HFF-Myc (cell line): ENCODE data around the gene ARHGEF4.
"Not testable (repeated sequence)": the region's sequence is repeated elsewhere in the genome, so short reads cannot be mapped to it uniquely, and the experiment has no call there.

Experiments used
- DNase-seq: peaks from one replicate; pipeline ENCODE4 v3.0.0-alpha.2; 2011; ENCODE audit warnings: low read depth; ENCODE audit errors: extremely low read depth
- H3K4me3 ChIP-seq: replicated peaks from 2 replicates; pipeline ENCODE4 v1.5.1; 2011; ENCODE audit warnings: low read depth, mild to moderate bottlenecking, control low read depth, low read length
- CTCF ChIP-seq: IDR thresholded peaks from 2 replicates; pipeline ENCODE4 v1.5.1; 2012; ENCODE audit warnings: mild to moderate bottlenecking, low read depth, low read length, control low read depth; ENCODE audit errors: missing control alignments

Gene ARHGEF4

DNA sequence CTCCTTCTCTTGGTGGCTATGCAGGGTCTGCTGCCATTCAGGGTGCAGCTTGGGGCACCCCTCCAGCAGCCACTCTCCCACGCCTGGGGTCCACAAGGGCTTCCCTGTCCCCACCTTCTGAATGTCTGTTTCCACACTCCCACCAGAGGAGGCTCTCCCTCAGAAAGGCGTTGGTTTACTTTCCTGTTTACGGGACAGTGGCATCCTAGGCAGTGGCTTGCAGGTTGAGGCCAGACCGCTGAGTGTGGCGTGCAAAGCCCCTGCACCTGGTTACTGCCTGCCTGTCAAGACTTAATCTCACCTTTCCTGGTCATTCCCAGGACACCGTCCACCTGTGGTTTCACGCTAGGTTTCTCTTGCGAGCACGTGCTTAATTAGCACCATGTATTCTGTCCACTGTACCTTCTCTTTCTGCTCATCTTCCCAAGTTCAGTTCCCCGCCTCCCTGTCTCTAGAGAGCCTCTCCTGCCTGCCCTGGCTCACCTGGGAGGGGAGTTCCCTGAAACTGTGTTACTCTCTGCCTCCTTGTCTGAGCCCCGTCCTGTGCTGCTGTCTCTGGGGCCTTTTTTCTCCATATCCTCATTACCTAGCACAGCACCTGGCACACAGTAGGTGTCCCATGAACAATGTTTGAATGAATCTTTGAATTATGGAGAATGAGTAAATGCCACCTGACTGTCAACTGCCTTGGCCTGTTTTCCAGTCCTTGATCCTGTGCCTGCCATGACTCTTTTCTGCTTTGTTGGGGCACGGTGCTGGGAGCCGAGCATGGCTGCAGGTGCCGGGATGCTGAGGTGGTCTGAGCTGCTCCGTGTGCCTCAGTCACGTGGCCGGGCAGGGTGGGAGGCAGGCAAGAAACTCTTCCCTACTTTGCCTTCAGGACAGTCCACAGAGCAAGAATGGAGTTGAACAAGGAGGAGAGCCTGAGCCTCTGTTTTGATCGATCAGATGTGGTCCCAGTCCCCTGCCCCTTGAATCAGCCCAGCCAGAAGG lies 56.4 kb downstream of the ARHGEF4 start:
- no peak for TF ChIP-seq CTCF
- no peak overlapping the region for H3K4me3 ChIP-seq
- no peak for DNase-seq

DNA sequence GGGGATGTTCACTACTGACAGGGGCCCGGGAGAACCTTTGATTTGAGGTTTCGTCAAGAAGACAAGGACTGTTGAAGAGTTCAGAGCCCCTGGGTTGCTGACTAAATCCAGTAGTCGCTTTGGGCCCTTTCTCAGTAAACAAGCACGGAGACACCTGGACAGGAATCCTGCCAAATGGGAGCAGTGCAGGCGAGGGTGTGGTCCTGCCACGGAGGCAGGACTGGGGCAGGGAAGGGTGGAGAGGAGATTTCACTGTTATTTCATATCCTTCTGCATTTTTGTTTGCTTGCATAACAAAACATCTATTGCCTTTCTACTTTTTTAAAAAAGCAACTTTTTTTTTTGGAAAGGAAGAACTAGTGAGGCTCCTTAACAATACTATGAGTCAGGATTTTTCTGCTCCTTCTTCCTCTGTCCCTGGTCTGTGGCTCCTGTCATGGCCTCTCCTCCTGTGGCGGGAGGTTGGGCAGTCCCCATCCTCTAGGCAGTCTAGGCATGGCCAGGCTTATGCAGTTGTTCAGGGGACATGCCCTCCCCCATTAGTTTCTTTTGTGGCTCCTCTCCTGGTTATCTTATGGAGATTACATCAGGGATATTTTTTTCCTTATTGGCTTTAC lies 57.7 kb downstream of the ARHGEF4 start:
- H3K4me3 ChIP-seq: no peak overlapping the region
- TF ChIP-seq CTCF: no peak
- no peak for DNase-seq

DNA sequence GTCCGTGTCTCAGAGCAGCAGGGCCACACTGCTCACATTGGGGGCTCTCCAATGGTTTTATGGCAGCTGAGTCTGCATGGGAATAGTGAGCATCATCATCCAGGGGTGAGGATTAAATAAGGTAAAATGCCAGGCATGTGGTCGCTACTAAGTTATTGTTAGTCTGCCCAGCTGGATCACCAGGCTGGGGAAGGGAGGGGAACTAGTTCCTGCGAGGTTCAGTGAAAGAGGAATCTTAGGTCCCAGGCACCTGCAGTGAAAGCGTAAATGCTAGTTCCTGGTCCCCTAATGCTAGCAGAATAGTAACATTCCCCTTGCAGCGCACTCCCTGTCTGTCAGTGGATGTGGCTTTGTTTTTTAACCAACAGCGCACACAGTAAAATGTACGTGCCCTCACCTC lies 60.1 kb downstream of the ARHGEF4 start:
- TF ChIP-seq CTCF: no peak
- no peak for DNase-seq
- H3K4me3 ChIP-seq: no peak overlapping the region

DNA sequence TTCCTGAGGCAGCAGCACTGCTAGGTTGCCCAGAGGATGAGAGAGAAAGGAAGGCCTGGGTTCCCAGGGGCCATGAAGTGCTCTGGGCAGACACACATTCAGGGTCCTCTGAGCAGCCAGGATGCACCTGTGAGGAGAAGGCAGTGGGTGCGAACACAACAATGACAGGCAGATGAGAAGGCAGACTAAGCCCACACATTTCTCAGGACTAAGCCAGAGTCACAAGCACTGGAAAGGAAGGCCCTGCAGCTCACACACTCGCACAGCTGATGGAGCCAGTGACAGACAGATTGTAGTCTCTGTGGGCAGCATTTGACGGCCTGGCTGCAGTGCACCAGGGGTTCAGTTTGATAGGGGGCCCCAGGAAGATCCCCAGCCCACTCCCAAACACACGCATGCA lies 61.8 kb downstream of the ARHGEF4 start:
- DNase-seq: no peak
- H3K4me3 ChIP-seq: no peak overlapping the region
- no peak for TF ChIP-seq CTCF

- no peak overlapping the region for H3K4me3 ChIP-seq
- DNase-seq: no peak
- TF ChIP-seq CTCF: no peak
Observed at GRCh38 chr2:130899306-130899705, 62.6 kb downstream of the ARHGEF4 start.

DNA sequence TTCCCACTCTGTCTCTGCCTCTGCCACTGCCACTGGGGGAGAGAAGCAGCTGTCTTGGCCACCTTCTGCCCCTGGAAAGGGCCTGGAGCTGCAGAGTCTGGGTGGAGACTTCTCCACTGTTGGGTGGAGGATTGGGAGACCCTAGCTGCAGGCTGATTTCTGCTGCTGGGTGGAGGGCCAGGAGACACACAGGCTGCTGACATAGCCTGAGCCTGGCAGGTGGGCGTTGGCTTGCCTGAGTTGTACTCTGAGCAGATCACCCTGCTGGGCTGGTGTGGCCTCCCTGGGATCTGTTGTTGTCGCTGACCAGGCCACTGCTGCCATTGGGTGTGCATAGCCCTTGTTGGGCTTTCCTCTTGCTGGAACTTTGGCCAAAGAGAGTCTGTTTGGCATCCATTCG lies 64.3 kb downstream of the ARHGEF4 start:
- DNase-seq: no peak
- no peak for TF ChIP-seq CTCF
- no peak overlapping the region for H3K4me3 ChIP-seq

- DNase-seq, H3K4me3 ChIP-seq: not testable (repeated sequence)
Observed at GRCh38 chr2:130901626-130902025, 64.9 kb downstream of the ARHGEF4 start.
